Kidney epithelial cell (primary cell): ENCODE data around the gene SIGMAR1. TPM values are rescaled to one million over a fixed set of nuclear protein-coding genes. Genes with fewer than 3 reads are reported as not detected.

Experiments
- DNase-seq: peaks from one replicate; pipeline ENCODE4 v3.0.0-alpha.2; 2010; ENCODE audit warnings: low read depth
- H3K27me3 ChIP-seq: 2 replicates; pipeline ENCODE4 v1.6.0; 2011; ENCODE audit warnings: low read length; ENCODE audit not compliant: control insufficient read depth, insufficient read depth
- H3K36me3 ChIP-seq: 2 replicates; pipeline ENCODE4 v1.5.1; 2011; ENCODE audit warnings: low read length; ENCODE audit not compliant: control insufficient read depth, insufficient read depth
- H3K4me3 ChIP-seq: 2 replicates; pipeline ENCODE4 v1.5.1; 2011; ENCODE audit warnings: low read depth, mild to moderate bottlenecking, control low read depth, low read length
- total RNA-seq: library from RNA; depleted of rRNA; stranded (reverse); fragments of >200 nt; gene quantifications from 2 replicates; pipeline ENCODE4 v1.2.3, GENCODE V29; 2015
- TF ChIP-seq, protein P1 (sequence below): IDR thresholded peaks from 2 replicates; pipeline ENCODE4 v1.5.1; 2011; ENCODE audit warnings: mild to moderate bottlenecking, moderate library complexity, low read length, control low read depth, inconsistent platforms; ENCODE audit not compliant: insufficient read depth, poor library complexity, severe bottlenecking

SIGMAR1 gene
- total RNA-seq, 1 donor from 2014 or later: 121 TPM

DNA sequence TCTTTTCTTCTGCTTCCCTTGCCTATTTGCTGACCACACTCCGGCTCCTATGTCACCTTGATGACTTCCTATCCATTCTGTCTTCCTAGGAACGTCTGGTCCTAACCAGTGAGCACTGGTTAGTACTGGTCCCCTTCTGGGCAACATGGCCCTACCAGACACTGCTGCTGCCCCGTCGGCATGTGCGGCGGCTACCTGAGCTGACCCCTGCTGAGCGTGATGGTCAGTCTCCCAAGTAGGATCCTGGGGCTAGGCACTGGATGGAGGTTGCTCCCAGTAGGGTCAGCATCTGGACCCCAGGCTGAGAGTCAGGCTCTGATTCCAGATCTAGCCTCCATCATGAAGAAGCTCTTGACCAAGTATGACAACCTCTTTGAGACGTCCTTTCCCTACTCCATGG, 11.1 kb upstream of the SIGMAR1 start:
- Histone ChIP-seq H3K27me3 (no peaks in the 10 kb centered on the region), H3K36me3 (no peaks in the 10 kb centered on the region), H3K4me3 (no peak overlapping the region)
- no peak for DNase-seq
- TF ChIP-seq, protein P1, sequence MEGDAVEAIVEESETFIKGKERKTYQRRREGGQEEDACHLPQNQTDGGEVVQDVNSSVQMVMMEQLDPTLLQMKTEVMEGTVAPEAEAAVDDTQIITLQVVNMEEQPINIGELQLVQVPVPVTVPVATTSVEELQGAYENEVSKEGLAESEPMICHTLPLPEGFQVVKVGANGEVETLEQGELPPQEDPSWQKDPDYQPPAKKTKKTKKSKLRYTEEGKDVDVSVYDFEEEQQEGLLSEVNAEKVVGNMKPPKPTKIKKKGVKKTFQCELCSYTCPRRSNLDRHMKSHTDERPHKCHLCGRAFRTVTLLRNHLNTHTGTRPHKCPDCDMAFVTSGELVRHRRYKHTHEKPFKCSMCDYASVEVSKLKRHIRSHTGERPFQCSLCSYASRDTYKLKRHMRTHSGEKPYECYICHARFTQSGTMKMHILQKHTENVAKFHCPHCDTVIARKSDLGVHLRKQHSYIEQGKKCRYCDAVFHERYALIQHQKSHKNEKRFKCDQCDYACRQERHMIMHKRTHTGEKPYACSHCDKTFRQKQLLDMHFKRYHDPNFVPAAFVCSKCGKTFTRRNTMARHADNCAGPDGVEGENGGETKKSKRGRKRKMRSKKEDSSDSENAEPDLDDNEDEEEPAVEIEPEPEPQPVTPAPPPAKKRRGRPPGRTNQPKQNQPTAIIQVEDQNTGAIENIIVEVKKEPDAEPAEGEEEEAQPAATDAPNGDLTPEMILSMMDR: no peak

DNA sequence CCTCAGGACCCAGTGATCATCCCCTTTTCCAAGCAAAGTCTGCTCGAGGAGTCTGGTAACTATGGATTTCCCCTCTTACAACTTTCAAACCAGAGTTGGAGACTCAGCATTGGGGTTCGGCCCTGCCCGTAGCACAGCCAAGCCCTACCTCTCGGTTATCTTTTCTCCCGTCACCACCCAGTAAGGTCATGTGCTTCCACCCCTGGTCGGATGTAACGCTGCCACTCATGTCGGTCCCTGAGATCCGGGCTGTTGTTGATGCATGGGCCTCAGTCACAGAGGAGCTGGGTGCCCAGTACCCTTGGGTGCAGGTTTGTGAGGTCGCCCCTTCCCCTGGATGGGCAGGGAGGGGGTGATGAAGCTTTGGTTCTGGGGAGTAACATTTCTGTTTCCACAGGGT, 10.1 kb upstream of the SIGMAR1 start:
- Histone ChIP-seq H3K27me3 (no peaks in the 10 kb centered on the region), H3K4me3 (peak overlapping the region; percentile 61), H3K36me3 (no peaks in the 10 kb centered on the region)
- TF ChIP-seq, protein P1: no peak
- DNase-seq: no peak

DNA sequence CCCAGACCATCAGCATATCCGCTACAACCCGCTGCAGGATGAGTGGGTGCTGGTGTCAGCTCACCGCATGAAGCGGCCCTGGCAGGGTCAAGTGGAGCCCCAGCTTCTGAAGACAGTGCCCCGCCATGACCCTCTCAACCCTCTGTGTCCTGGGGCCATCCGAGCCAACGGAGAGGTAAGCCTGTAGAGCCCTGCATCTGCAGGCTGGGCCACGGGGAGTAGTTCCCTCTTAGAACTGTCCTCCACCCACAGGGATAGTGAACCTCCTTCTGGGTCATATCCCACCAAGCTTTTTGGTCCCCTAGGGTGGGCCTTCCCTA, 9.5 kb upstream of the SIGMAR1 start:
- no peak for DNase-seq
- H3K36me3 ChIP-seq: no peaks in the 10 kb centered on the region
- TF ChIP-seq, protein P1: no peak
- H3K4me3 ChIP-seq: peak overlapping the region; percentile 61
- no peaks in the 10 kb centered on the region for H3K27me3 ChIP-seq

DNA sequence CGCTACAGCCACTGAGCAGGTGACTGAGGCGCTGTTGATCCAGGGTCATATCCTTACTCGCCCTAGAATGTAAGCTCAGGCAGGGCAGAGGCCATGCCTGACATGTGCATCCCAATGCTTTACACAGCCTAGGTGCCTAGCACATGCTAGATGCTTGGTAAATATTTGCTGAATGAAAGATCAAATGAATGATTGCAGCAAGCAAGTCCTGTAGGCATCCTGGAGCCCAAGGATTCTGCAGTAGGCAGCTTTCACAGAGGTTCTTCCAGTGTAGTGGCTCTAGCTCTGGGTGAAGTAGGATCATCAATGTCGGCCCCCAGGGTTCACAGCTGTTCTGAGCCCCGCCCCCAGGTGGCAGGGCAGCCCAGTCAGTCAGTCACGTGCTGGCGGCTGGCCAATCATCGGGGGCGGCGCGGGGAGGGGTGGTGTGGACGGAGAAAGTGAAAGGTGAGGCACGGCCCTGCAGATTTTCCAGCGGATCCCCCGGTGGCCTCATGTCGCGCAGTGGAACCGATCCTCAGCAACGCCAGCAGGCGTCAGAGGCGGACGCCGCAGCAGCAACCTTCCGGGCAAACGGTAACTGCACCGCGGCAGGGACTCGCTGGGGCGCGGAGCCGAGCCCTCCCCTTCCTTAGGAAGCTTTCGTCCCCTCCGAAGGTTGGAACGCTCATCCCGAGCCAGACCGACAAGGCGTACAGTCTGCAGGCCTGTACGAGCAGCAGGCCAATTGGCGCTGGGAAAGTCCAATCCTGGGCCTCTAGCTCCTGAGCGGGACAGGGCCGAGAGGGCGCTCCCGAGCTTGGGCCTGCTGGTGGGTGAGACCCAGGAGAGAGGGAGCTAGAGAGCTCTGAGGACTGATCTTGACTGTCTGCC, 8.9 kb upstream of the SIGMAR1 start, which contains the start of gene GALT:
Gene GALT (plus strand): TSS at position 465 of the 873 bp plus-strand sequence. CDS start 30 bp downstream, at position 495.
- H3K4me3 ChIP-seq: peak within 1 kb of the TSS; percentile 61
- H3K27me3 ChIP-seq: no peaks in the 10 kb centered on the region
- no peaks in the 10 kb centered on the region for H3K36me3 ChIP-seq
- TF ChIP-seq, protein P1: peak; percentile 74
- peak; percentile 50 for DNase-seq

DNA sequence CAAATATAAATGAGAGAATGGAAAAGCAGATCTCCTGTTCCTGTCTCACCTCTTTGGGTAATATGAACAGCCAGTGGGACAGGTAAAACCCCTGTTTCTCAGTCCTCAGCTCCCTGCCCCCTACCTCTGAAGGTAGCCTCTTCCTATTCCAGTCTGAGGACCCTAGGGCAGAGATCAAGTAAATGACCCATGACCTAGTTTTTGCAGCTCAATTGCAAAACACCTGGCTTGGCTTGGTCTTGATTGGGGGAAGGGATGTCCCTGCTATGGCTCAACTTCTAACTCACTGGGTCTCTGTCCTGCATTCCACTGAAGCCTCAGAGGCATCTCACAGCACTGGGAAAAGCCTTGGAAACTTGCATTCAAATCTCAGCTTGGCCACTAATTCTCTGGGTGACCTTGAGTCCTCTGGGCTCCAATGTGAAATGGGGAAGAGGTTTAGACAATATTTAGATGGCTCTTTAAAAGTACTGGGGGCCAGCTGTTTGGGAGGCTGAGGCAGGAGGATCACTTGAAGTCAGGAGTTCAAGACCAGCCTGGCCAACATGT, 7.3 kb upstream of the SIGMAR1 start:
- H3K27me3 ChIP-seq: no peaks in the 10 kb centered on the region
- no peaks in the 10 kb centered on the region for H3K36me3 ChIP-seq
- TF ChIP-seq, protein P1: no peak
- DNase-seq: no peak
- no peak overlapping the region for H3K4me3 ChIP-seq
